H1 (cell line): Measurements from ENCODE around the gene NUSAP1. TPM values are rescaled to one million over a fixed set of nuclear protein-coding genes. Genes with fewer than 3 reads are reported as not detected.

Source experiments
- polyA plus RNA-seq, 7 experiments: library from polyadenylated mRNA; depleted of rRNA in 3 of 7; stranded (reverse) in 5 of 7; unstranded in 2 of 7; fragments of >200 nt in 5 of 7; fragments of 200-250 nt in 2 of 7; gene quantifications; 1 replicate in 5 of 7; 2 replicates in 1 of 7; 4 replicates in 1 of 7; pipeline versions ENCODE4 v1.2.1 to v1.2.3, GENCODE V29; 2011 to 2013; ENCODE audit warnings: missing spikeins in 2 of 7, mixed read lengths in 2 of 7
- total RNA-seq: library from RNA; stranded (reverse); fragmentation: NEBNext Ultra II Directional; extraction: Animal tissue kit (Norgen Biotek cat#: 25700); gene quantifications from 2 replicates; pipeline ENCODE4 v1.2.1, GENCODE V29; 2021
- TF ChIP-seq, protein P1 (sequence below): IDR thresholded peaks from 2 replicates; pipeline ENCODE4 v1.6.1; 2012; ENCODE audit warnings: inconsistent platforms

The NUSAP1 gene
- total and polyA plus RNA-seq, 2 of the 8 experiments (the other 6 are each of a cell fraction or from before 2014, with no cell fraction given): 60.8 to 144 TPM

DNA sequence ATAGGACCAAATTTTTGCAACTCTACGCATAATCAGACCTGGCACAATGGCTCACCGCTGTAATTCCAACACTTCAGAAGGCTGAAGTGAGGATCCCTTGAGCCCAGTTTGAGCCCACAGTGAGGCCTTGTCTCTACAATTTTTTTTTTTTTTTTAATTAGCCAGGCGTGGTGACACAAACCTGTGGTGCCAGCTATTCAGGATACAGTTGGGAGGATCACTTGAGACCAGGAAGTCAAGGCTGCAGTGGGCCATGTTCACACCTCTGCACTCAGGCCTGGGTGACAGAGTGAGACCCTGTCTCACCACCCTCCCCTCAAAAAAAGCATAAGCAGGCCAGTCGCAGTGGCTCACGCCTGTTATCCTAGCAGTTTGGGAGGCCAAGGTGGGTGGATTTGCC, 25.0 kb upstream of the NUSAP1 start (continued):
- TF ChIP-seq, protein P1, sequence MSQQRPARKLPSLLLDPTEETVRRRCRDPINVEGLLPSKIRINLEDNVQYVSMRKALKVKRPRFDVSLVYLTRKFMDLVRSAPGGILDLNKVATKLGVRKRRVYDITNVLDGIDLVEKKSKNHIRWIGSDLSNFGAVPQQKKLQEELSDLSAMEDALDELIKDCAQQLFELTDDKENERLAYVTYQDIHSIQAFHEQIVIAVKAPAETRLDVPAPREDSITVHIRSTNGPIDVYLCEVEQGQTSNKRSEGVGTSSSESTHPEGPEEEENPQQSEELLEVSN: no peak
